Vagina (tissue), 2 donors: ENCODE data around the gene ZFPL1. TPM values are rescaled to one million over a fixed set of nuclear protein-coding genes. Genes with fewer than 3 reads are reported as not detected.

Experiments
- DNase-seq, 2 donors: peaks; one replicate each; pipeline ENCODE4 v3.0.0-alpha.2; 2017; ENCODE audit errors: extremely low spot score in 2 of 2
- H3K27ac ChIP-seq: fragments of 200-600 bp; sonication (generic); one replicate; pipeline ENCODE4 v1.5.1; 2019
- H3K27me3 ChIP-seq: fragments of 200-600 bp; sonication (generic); one replicate; pipeline ENCODE4 v1.5.1; 2019
- H3K36me3 ChIP-seq, 2 donors: fragments of 200-600 bp; sonication (generic); one replicate each; pipeline ENCODE4 v1.5.1; 2017 to 2019
- H3K4me1 ChIP-seq: fragments of 200-600 bp; sonication (generic); one replicate; pipeline ENCODE4 v1.5.1; 2019
- H3K4me3 ChIP-seq, 2 donors: fragments of 200-600 bp; sonication (generic); 1 replicate in 1 of 2; 2 replicates in 1 of 2; pipeline ENCODE4 v1.5.1; 2016 to 2019
- H3K9me3 ChIP-seq: fragments of 200-600 bp; sonication (generic); one replicate; pipeline ENCODE4 v1.5.1; 2019
- POLR2A ChIP-seq, 2 donors: fragments of 450-650 bp; IDR thresholded peaks; one replicate each; pipeline ENCODE4 v1.6.1; 2017; ENCODE audit warnings: antibody characterized with exemption in 2 of 2, mild to moderate bottlenecking in 2 of 2, moderate library complexity in 2 of 2
- POLR2AphosphoS5 ChIP-seq, 2 donors: sonication (generic); formaldehyde crosslinking; IDR thresholded peaks; one replicate each; pipeline ENCODE4 v1.9.0; 2017; ENCODE audit warnings: antibody characterized with exemption in 2 of 2, mild to moderate bottlenecking in 2 of 2, low read depth in 1 of 2; ENCODE audit not compliant: insufficient read depth in 1 of 2
- intact Hi-C: fragments of 100-400 bp; cut with DNase I; formaldehyde crosslinking; loops from one replicate; pipeline ENCODE4 v1.15.1; 2023
- total RNA-seq: library from RNA; depleted of rRNA; stranded (reverse); fragments of >200 nt; gene quantifications from one replicate; pipeline ENCODE4 v1.2.3, GENCODE V29; 2016
- TF ChIP-seq, protein P1 (sequence below), 3 experiments: fragments of 450-650 bp in 2 of 3; fragments of 200-600 bp in 1 of 3; sonication (generic) in 1 of 3; IDR thresholded peaks; one replicate each; pipeline ENCODE4 v1.5.1; 2017 to 2019; ENCODE audit warnings: antibody characterized with exemption in 3 of 3, mild to moderate bottlenecking in 2 of 3, moderate library complexity in 2 of 3

The ZFPL1 gene
- total RNA-seq, 1 donor from 2014 or later: 50.8 TPM

DNA sequence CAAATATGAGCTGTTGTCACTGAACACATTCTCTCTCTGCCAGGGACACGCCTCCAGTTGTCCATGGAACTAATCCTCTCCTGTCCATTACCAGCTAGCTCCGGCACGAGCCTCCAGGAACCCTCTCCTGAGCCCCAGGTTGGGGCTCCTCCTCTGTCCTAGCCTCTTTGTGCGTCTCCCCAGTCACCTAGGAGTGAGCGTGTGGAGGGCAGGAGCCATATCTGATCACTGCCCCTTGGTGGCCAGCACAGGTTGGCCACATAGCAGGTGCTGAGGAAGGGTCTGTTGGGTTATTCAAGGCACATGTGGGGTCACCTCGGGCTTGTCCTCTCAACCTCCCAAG, 47.8 kb downstream of the ZFPL1 start:
- TF ChIP-seq POLR2A (IDR thresholded peaks at IDR 0.05) (no peak), POLR2AphosphoS5 (IDR thresholded peaks at IDR 0.05; ENCODE audit: insufficient read depth in 1 of 2, low read depth in 1 of 2) (no peak)
- TF ChIP-seq, protein P1, sequence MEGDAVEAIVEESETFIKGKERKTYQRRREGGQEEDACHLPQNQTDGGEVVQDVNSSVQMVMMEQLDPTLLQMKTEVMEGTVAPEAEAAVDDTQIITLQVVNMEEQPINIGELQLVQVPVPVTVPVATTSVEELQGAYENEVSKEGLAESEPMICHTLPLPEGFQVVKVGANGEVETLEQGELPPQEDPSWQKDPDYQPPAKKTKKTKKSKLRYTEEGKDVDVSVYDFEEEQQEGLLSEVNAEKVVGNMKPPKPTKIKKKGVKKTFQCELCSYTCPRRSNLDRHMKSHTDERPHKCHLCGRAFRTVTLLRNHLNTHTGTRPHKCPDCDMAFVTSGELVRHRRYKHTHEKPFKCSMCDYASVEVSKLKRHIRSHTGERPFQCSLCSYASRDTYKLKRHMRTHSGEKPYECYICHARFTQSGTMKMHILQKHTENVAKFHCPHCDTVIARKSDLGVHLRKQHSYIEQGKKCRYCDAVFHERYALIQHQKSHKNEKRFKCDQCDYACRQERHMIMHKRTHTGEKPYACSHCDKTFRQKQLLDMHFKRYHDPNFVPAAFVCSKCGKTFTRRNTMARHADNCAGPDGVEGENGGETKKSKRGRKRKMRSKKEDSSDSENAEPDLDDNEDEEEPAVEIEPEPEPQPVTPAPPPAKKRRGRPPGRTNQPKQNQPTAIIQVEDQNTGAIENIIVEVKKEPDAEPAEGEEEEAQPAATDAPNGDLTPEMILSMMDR (IDR thresholded peaks at IDR 0.05): no peak
- no peak overlapping the region for H3K27ac ChIP-seq
- peaks cover 0 to 57% of the 10 kb centered on the region in 2 donors for H3K36me3 ChIP-seq
- H3K9me3 ChIP-seq: no peaks in the 10 kb centered on the region
- H3K27me3 ChIP-seq: no peaks in the 10 kb centered on the region
- no peak for DNase-seq
- intact Hi-C loops: no loop called here
- peaks cover 30% of the 10 kb centered on the region for H3K4me1 ChIP-seq
- H3K4me3 ChIP-seq: no peak overlapping the region

DNA sequence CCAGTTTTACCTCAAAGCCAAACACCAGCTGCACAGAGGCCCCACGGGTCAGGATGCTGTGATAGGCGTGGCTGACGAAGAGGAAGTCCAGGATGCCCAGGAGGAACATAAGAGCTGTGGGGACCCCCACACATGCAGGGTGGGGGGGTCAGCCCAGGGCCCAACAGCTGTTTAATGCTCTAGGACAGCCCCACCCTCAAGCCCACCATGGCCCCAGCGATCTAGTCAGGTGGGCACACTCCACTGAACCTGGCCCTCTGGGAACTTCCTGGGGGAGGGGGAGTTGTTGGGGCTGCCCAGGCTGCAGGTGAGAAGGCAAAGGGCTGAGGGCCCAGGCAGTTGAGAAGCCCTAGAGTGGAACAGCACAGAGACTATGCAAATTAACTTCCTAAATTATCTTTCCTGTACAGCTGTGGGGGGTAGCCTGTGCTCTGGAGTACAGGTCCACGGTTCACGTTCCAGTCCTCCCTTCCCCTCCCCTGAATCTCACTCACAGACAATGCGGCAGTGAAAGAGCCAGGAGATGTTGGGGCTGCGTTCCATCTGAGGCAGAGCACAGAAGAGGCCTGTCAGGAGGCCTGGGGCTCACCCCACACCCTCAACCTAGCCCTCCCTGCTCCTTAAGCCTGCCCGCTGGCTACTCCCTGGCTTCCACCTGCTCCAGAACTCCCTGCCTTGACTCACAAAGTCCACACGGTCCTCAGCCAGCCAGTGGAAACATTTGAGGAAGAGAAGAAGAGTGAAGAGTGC, 48.4 kb downstream of the ZFPL1 start:
- H3K4me1 ChIP-seq: peaks cover 30% of the 10 kb centered on the region
- no peak overlapping the region for H3K4me3 ChIP-seq
- DNase-seq: peak in 1 of 2 donors; percentile 81
- no peak overlapping the region for H3K27ac ChIP-seq
- no peaks in the 10 kb centered on the region for H3K9me3 ChIP-seq
- peaks cover 0 to 51% of the 10 kb centered on the region in 2 donors for H3K36me3 ChIP-seq
- intact Hi-C loops: no loop called here
- TF ChIP-seq, protein P1 (IDR thresholded peaks at IDR 0.05): no peak
- TF ChIP-seq POLR2A (IDR thresholded peaks at IDR 0.05) (no peak), POLR2AphosphoS5 (IDR thresholded peaks at IDR 0.05; ENCODE audit: insufficient read depth in 1 of 2, low read depth in 1 of 2) (no peak)
- no peaks in the 10 kb centered on the region for H3K27me3 ChIP-seq

DNA sequence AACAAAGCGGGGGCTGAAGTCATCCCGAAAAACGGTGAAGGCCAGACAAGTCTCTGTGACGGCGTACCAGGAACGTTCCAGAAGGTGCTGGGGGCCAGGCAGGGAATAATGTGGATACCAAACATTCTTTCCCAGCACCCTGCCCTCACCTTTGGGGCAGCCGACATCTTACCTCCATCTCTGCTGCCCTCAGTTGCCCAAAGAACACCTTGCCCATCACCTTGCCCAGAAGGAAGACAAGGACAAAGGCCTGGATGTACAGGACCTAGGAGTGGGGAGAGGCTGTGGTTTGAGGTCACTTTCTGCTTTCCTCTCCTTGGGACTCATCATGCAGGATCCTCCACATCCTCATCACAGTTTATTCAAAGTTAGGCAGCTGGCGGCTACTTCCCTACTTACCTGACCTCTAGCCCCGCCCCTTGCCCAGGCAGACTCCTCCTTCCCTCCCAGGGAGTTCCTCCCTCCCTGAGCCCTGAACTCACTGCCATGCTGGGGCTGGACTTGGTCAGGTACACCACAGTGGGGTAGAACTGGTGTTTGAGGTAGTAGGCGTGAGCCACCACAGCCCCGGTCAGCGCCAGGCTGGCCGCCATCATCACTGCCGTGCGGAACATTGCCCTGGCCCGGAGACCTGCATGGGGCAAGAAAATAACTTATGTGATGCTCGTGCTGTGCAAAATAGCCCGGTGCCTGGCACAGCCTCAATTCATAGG, 49.1 kb downstream of the ZFPL1 start:
- DNase-seq: no peak
- Histone ChIP-seq H3K4me1 (peaks cover 30% of the 10 kb centered on the region), H3K27me3 (no peaks in the 10 kb centered on the region), H3K27ac (peak overlapping the region; percentile 94), H3K4me3 (peak overlapping the region; percentile 87 to 89), H3K36me3 (peaks cover 0 to 44% of the 10 kb centered on the region in 2 donors), H3K9me3 (no peaks in the 10 kb centered on the region)
- intact Hi-C loops: no loop called here
- TF ChIP-seq, protein P1 (IDR thresholded peaks at IDR 0.05): no peak
- no peak for TF ChIP-seq POLR2A (IDR thresholded peaks at IDR 0.05)
- TF ChIP-seq POLR2AphosphoS5 (IDR thresholded peaks at IDR 0.05; ENCODE audit: insufficient read depth in 1 of 2, low read depth in 1 of 2): no peak

DNA sequence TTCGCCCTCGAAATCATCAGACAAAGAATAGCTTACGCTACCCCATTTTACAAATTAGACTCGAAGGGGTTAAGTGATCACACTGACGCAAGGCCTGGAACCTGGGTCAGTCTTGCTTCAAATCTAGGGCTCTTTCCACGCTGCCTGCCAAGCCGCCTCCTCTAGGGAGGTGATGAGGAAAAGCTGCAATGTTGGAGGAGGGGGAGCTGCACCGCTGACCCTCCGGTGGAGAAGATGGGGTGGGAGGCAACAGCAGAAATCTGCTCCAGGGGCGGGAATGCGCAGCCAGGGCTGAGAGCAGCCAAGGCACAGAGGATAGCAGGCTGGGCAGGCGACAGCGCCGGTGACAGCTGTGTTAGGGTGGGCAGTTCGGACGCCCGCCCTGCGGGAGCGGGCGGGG, 49.7 kb downstream of the ZFPL1 start:
- Histone ChIP-seq H3K4me3 (peak overlapping the region; percentile 87 to 89), H3K27ac (peak overlapping the region; percentile 94), H3K27me3 (no peaks in the 10 kb centered on the region), H3K36me3 (peaks cover 0 to 38% of the 10 kb centered on the region in 2 donors), H3K4me1 (peaks cover 30% of the 10 kb centered on the region), H3K9me3 (no peaks in the 10 kb centered on the region)
- TF ChIP-seq, protein P1 (IDR thresholded peaks at IDR 0.05): no peak
- TF ChIP-seq POLR2A (IDR thresholded peaks at IDR 0.05): no peak
- no peak for TF ChIP-seq POLR2AphosphoS5 (IDR thresholded peaks at IDR 0.05; ENCODE audit: insufficient read depth in 1 of 2, low read depth in 1 of 2)
- intact Hi-C loops: loop anchor here (2.0 kb wide), 1 partner anchor 47 kb away; the partner anchor contains the start of gene CAPN1
- no peak for DNase-seq
